Measurements from ENCODE around the gene NADSYN1.
"Not testable (repeated sequence)": the region's sequence is repeated elsewhere in the genome, so short reads cannot be mapped to it uniquely, and the experiment has no call there.

The NADSYN1 gene

GRCh38 chr11:71453037-71453917, at the start of gene NADSYN1:
NADSYN1 (plus strand) TSS chr11:71453203; CDS start chr11:71453297, 94 bp downstream.
- DNase-seq, result peak; percentile 93 to 97

- no peak for DNase-seq
These were observed 48.8 kb upstream of the NADSYN1 start for GRCh38 chr11:71404209-71404608.

- DNase-seq, result no peak
These were observed 46.3 kb upstream of the NADSYN1 start for GRCh38 chr11:71406681-71407080.

GRCh38 chr11:71407356-71407755, 45.6 kb upstream of the NADSYN1 start:
- no peak for DNase-seq

GRCh38 chr11:71408826-71409225, 44.2 kb upstream of the NADSYN1 start:
- no peak for DNase-seq

GRCh38 chr11:71410363-71410966, 42.5 kb upstream of the NADSYN1 start:
- DNase-seq, result no peak

- DNase-seq, result no peak
These were observed 38.4 kb upstream of the NADSYN1 start for GRCh38 chr11:71414645-71415044.

- no peak for DNase-seq
These were observed 34.4 kb upstream of the NADSYN1 start for GRCh38 chr11:71418643-71419042.

GRCh38 chr11:71420455-71421241, 32.4 kb upstream of the NADSYN1 start:
- DNase-seq, result peak; percentile 33 to 45

- no peak for DNase-seq
These were observed 31.5 kb upstream of the NADSYN1 start for GRCh38 chr11:71421392-71421950.

GRCh38 chr11:71422318-71422717, 30.7 kb upstream of the NADSYN1 start:
- DNase-seq, result not testable (repeated sequence)

- no peak for DNase-seq
These were observed 29.7 kb upstream of the NADSYN1 start for GRCh38 chr11:71423181-71423790.

- no peak for DNase-seq
These were observed 27.6 kb upstream of the NADSYN1 start for GRCh38 chr11:71425409-71425808.

GRCh38 chr11:71425860-71426259, 27.1 kb upstream of the NADSYN1 start:
- no peak for DNase-seq

- DNase-seq, result no peak
These were observed 26.6 kb upstream of the NADSYN1 start for GRCh38 chr11:71426413-71426812.

- no peak for DNase-seq
These were observed 24.1 kb upstream of the NADSYN1 start for GRCh38 chr11:71428861-71429435.

- no peak for DNase-seq
These were observed 23.3 kb upstream of the NADSYN1 start for GRCh38 chr11:71429701-71430100.

- no peak for DNase-seq
These were observed 22.8 kb upstream of the NADSYN1 start for GRCh38 chr11:71430166-71430565.

GRCh38 chr11:71431271-71431670, 21.7 kb upstream of the NADSYN1 start:
- no peak for DNase-seq

- DNase-seq, result no peak
These were observed 20.0 kb upstream of the NADSYN1 start for GRCh38 chr11:71432761-71433647.
